NCI-H69 (cell line): ENCODE results near the gene DYNLT2.
A peak's percentile ranks its signal among the peaks of the same experiment; 100 is the strongest.

Source experiments
- DNase-seq: peaks from one replicate; lab custom pipeline; 2025; lab: John Stamatoyannopoulos, UW

Gene DYNLT2

GRCh38 chr6:169751242-169752073 lies at the start of gene DYNLT2, which contains the start of gene ERMARD:
TSS of gene DYNLT2 (minus strand) at chr6:169751572. CDS start at chr6:169751458, 114 bp downstream.
TSS of gene ERMARD (plus strand) at chr6:169751622. CDS start at chr6:169751658, 36 bp downstream.
- peak; percentile 99 for DNase-seq

- peak; percentile 95 for DNase-seq
Observed at GRCh38 chr6:169800668-169801395, 49.5 kb upstream of the DYNLT2 start.

- DNase-seq: peak; percentile 44
Observed at GRCh38 chr6:169800116-169800667, 48.8 kb upstream of the DYNLT2 start.

- peak; percentile 36 for DNase-seq
Observed at GRCh38 chr6:169799474-169799926, 48.1 kb upstream of the DYNLT2 start.

GRCh38 chr6:169798764-169799473 lies 47.5 kb upstream of the DYNLT2 start:
- peak; percentile 26 for DNase-seq

GRCh38 chr6:169795196-169795595 lies 43.8 kb upstream of the DYNLT2 start:
- peak; percentile 29 for DNase-seq

- peak; percentile 21 for DNase-seq
Observed at GRCh38 chr6:169794317-169795055, 43.1 kb upstream of the DYNLT2 start.

- DNase-seq: peak; percentile 67
Observed at GRCh38 chr6:169793408-169793807, 42.0 kb upstream of the DYNLT2 start.

- no peak for DNase-seq
Observed at GRCh38 chr6:169792306-169793015, 41.1 kb upstream of the DYNLT2 start.

GRCh38 chr6:169791721-169792131 lies 40.4 kb upstream of the DYNLT2 start:
- peak; percentile 20 for DNase-seq

- peak; percentile 93 for DNase-seq
Observed at GRCh38 chr6:169789944-169790927, 38.9 kb upstream of the DYNLT2 start.

GRCh38 chr6:169789146-169789943 lies 38.0 kb upstream of the DYNLT2 start:
- peak; percentile 71 for DNase-seq

GRCh38 chr6:169788809-169789145 lies 37.4 kb upstream of the DYNLT2 start:
- DNase-seq: no peak

- no peak for DNase-seq
Observed at GRCh38 chr6:169787797-169788196, 36.4 kb upstream of the DYNLT2 start.

GRCh38 chr6:169786349-169786748 lies 35.0 kb upstream of the DYNLT2 start:
- no peak for DNase-seq

GRCh38 chr6:169785566-169785965 lies 34.2 kb upstream of the DYNLT2 start:
- DNase-seq: no peak

- no peak for DNase-seq
Observed at GRCh38 chr6:169784821-169785340, 33.5 kb upstream of the DYNLT2 start.
